ENCODE measurements around the gene OLFML2A. TPM values are rescaled to one million over a fixed set of nuclear protein-coding genes. Genes with fewer than 3 reads are reported as not detected.

The OLFML2A gene
- total RNA-seq, 1 donor from 2014 or later = 0.07 TPM

GRCh38 chr9:124760719-124761118, 16.2 kb upstream of the OLFML2A start:
- intact Hi-C loops (cut with micrococcal nuclease) = no loop called here

- intact Hi-C loops (cut with micrococcal nuclease) = no loop called here
Observed at GRCh38 chr9:124761196-124761595, 15.7 kb upstream of the OLFML2A start.

GRCh38 chr9:124761710-124762109, 15.2 kb upstream of the OLFML2A start:
- intact Hi-C loops (cut with micrococcal nuclease) = no loop called here

- intact Hi-C loops (cut with micrococcal nuclease) = no loop called here
Observed at GRCh38 chr9:124762633-124763032, 14.3 kb upstream of the OLFML2A start.

- intact Hi-C loops (cut with micrococcal nuclease) = loop anchor here (5.0 kb wide), 1 partner anchor 148 kb away; no protein-coding TSS in a partner anchor
Observed at GRCh38 chr9:124764774-124765438, 12.0 kb upstream of the OLFML2A start.

- intact Hi-C loops (cut with micrococcal nuclease) = loop anchor here (5.0 kb wide), 1 partner anchor 148 kb away; no protein-coding TSS in a partner anchor
Observed at GRCh38 chr9:124765439-124765835, 11.5 kb upstream of the OLFML2A start.

GRCh38 chr9:124766326-124766725, 10.6 kb upstream of the OLFML2A start:
- intact Hi-C loops (cut with micrococcal nuclease) = loop anchor here (5.0 kb wide), 1 partner anchor 149 kb away; no protein-coding TSS in a partner anchor

- intact Hi-C loops (cut with micrococcal nuclease) = loop anchor here (5.0 kb wide), 1 partner anchor 150 kb away; no protein-coding TSS in a partner anchor
Observed at GRCh38 chr9:124766815-124767554, 9.9 kb upstream of the OLFML2A start.

GRCh38 chr9:124767821-124768220, 9.1 kb upstream of the OLFML2A start:
- intact Hi-C loops (cut with micrococcal nuclease) = loop anchor here (5.0 kb wide), 1 partner anchor 151 kb away; no protein-coding TSS in a partner anchor

GRCh38 chr9:124768334-124768733, 8.6 kb upstream of the OLFML2A start:
- intact Hi-C loops (cut with micrococcal nuclease) = loop anchor here (5.0 kb wide), 1 partner anchor 151 kb away; no protein-coding TSS in a partner anchor

- intact Hi-C loops (cut with micrococcal nuclease) = loop anchor here (5.0 kb wide), 1 partner anchor 152 kb away; no protein-coding TSS in a partner anchor
Observed at GRCh38 chr9:124768750-124769548, 8.0 kb upstream of the OLFML2A start.

GRCh38 chr9:124769549-124770358, 7.2 kb upstream of the OLFML2A start:
- intact Hi-C loops (cut with micrococcal nuclease) = loop anchor here (2.0 to 5.0 kb wide), 7 partner anchors 57 to 977 kb away; partner anchors contain the start of genes ARPC5L, PBX3, PSMB7 and RABEPK

GRCh38 chr9:124770359-124771020, 6.4 kb upstream of the OLFML2A start:
- intact Hi-C loops (cut with micrococcal nuclease) = loop anchor here (1.0 to 5.0 kb wide), 10 partner anchors 58 to 976 kb away; partner anchors contain the start of genes ARPC5L, HSPA5, PBX3 and PSMB7

GRCh38 chr9:124771021-124771866, 5.7 kb upstream of the OLFML2A start, which contains the start of gene NR6A1:
TSS of gene NR6A1 (minus strand) at chr9:124771311.
- intact Hi-C loops (cut with micrococcal nuclease) = loop anchor here (1.0 to 5.0 kb wide), 10 partner anchors 58 to 976 kb away; partner anchors contain the start of genes ARPC5L, HSPA5, PBX3 and PSMB7

GRCh38 chr9:124771867-124772679, 4.9 kb upstream of the OLFML2A start:
- intact Hi-C loops (cut with micrococcal nuclease) = loop anchor here (1.0 to 5.0 kb wide), 10 partner anchors 59 to 975 kb away; partner anchors contain the start of genes ARPC5L, HSPA5, PBX3 and PSMB7

- intact Hi-C loops (cut with micrococcal nuclease) = loop anchor here (5.0 kb wide), 2 partner anchors 354 to 356 kb away; partner anchors contain the start of gene PSMB7
Observed at GRCh38 chr9:124772877-124773276, 4.1 kb upstream of the OLFML2A start.

GRCh38 chr9:124773473-124774128, 3.3 kb upstream of the OLFML2A start:
- intact Hi-C loops (cut with micrococcal nuclease) = loop anchor here (1.0 to 5.0 kb wide), 6 partner anchors 80 to 601 kb away; partner anchors contain the start of genes GAPVD1, GOLGA1, PSMB7 and WDR38
